Stimulated activated naive CD8-positive, alpha-beta T cell treated with anti-CD3 and anti-CD28 coated beads, Interleukin-15, Interleukin-2, amounts not matched to agents 100 U/mL and 50 U/mL, for 24 hours (primary cell): ENCODE data around the gene SFMBT1.

Source experiments
- ATAC-seq: fragments of 150-1000 bp; cut with Tn5 transposase; one replicate; pipeline ENCODE4 v1.10.0; 2021
- DNase-seq: peaks from one replicate; pipeline ENCODE4 v3.0.0; 2021

SFMBT1 gene

GRCh38 chr3:52886049-52886730, 159.7 kb downstream of the SFMBT1 start:
- no peak for DNase-seq
- no peak for ATAC-seq

- no peak for DNase-seq
- no peak for ATAC-seq
Observed at GRCh38 chr3:52882377-52882776, 163.5 kb downstream of the SFMBT1 start.

GRCh38 chr3:52881871-52882270, 164.0 kb downstream of the SFMBT1 start:
- ATAC-seq, result no peak
- DNase-seq, result no peak

- ATAC-seq (peak; percentile 19), DNase-seq (no peak)
Observed at GRCh38 chr3:52880474-52880873, 165.4 kb downstream of the SFMBT1 start.

- ATAC-seq, result no peak
- DNase-seq, result no peak
Observed at GRCh38 chr3:52880047-52880446, 165.8 kb downstream of the SFMBT1 start.

GRCh38 chr3:52879581-52879980, 166.3 kb downstream of the SFMBT1 start:
- no peak for ATAC-seq

DNA sequence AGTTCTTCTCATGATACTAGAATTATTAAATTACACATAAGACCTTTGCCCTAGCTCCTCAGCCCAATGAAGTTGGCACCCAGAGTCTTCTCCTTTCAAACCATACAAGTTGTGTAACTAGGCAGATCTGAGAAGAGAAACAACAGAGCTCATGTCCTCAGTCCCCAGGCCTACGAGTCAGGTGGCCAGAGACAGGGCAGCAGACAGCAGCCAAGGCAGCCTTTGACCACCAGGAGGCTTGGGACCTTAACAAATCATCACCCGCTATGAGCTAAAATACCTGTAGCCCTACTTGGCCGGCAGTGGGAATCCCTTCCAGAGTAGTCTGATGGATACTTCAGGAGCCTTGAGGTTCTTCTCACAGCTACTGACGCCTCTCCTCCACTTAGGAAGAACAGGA, 166.8 kb downstream of the SFMBT1 start:
- no peak for DNase-seq
- ATAC-seq, result no peak

More at GRCh38 chr3:52879581-52879980, 166.3 kb downstream of the SFMBT1 start:
- no peak for DNase-seq

GRCh38 chr3:52877085-52877484, 168.8 kb downstream of the SFMBT1 start:
- DNase-seq (no peak), ATAC-seq (no peak)

GRCh38 chr3:52874864-52875587, 170.8 kb downstream of the SFMBT1 start:
- ATAC-seq, result peak; percentile 73

DNA sequence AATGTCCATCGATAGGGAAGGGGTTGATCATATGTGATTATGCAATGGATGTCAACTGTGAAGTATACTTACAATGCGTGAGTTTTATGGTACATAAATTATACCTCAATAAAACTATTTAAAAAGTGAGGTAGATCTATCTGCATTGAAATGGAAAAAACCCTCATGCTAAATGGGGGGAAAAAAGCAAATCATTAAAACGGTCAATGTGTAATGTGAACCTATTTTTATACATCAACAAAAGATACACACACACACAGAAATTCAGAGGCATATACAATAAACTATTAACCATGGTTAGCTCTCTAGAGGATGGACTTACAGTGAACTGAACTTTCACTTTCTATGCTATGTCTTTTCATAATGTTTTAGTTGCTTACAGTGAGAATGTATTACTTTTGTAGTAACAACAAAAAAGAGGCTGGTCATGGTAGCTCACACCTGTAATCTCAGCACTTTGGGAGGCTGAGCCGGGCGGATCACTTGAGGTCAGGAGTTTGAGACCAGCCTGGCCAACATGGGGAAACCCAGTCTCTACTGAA, 171.6 kb downstream of the SFMBT1 start:
- no peak for ATAC-seq

More at GRCh38 chr3:52874864-52875587, 170.8 kb downstream of the SFMBT1 start:
- no peak for DNase-seq

DNA sequence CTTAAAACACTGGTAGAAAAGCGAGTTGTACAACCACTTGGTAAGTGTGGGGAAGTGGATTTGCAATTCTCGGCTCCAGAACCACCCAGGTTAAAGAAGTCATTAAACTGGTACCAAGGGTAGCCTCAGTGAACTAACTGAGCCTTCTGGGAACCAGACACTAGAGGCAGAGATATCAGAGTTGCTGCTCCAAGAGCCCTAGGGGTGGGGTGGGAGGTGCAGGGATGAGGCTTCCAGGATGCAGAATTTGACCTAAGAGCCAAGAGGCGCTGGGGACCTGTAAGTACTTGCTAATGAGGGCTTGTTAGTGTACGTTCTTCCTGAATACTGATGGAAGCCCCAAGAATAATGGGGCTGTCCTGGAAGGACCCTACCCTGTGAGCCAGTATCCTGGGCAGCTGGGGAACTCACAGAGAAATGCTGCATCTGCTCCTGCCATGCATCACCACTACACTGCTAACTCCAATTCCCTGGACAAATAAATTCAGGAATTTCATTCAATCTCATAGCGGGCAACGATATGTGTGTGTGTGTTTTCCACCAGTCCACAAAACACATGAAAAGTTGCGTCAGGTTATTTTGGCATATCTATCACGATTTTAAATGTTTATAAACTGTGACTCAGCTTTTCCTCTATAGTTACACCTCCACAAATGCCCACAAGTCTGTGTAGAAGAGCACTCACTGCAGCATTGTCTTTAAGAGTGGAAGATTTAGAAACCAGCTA, 172.3 kb downstream of the SFMBT1 start:
- ATAC-seq (no peak), DNase-seq (no peak)

More for the DNA sequence above, 171.6 kb downstream of the SFMBT1 start:
- DNase-seq, result no peak

- DNase-seq, result no peak
- no peak for ATAC-seq
Observed at GRCh38 chr3:52872245-52872644, 173.6 kb downstream of the SFMBT1 start.

DNA sequence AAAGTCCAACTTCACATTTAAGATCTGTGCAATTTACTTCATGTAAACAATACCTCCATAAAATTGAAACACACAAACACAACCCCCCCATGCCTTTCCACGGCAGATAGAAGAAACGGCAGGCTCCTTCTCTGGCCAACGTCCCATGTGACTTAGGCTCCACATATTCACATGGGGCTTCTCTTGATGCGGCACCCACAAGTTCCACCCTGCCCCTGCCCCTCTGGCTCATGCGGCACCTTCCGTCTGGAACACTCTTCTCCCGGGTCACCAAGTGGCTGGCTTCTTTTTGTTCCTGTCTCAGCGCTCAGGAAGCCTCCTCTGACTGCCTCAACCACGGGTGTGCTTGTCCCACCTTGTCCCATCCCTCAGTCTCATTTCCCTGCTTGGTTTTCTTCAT, 174.1 kb downstream of the SFMBT1 start:
- ATAC-seq, result no peak
- no peak for DNase-seq

DNA sequence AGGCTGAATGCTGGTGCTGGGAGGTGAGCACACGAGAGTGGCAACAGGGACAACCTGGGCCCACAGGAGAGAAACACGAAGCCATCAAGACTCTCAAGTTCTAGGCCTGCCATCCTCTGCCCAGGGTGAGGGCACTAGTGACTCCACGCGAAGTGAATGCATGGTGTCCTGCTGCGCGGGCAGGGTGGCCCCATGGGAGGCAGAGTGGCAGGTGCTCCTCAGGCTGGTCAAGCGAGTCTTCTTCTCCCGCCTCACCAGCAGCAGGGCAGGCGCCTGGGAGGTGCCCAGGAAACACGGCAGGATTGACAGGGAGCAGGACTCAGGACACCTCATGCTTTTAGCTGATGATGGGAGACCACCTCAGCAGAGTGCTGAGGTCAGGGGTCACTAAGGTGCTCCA, 175.4 kb downstream of the SFMBT1 start:
- DNase-seq (no peak), ATAC-seq (no peak)

DNA sequence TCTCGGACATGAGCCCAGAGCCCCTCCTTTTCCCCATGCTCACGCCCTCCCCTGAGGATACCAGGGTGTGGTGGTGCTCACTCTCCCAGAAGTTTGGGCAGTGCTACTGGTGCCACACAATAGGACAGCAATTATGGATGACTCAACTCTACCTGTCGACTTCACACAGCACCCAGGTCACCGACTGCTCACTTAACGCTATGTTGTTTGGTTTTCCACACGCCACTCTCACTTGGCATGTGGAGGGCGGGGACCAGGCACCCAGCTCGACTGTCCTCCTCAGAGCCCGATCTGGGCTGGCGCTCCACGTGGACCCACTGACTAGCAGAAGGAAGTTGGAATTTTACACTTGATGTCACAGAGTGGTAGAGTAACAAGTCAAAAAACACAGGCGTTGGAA, 179.4 kb downstream of the SFMBT1 start:
- DNase-seq (no peak), ATAC-seq (no peak)

DNA sequence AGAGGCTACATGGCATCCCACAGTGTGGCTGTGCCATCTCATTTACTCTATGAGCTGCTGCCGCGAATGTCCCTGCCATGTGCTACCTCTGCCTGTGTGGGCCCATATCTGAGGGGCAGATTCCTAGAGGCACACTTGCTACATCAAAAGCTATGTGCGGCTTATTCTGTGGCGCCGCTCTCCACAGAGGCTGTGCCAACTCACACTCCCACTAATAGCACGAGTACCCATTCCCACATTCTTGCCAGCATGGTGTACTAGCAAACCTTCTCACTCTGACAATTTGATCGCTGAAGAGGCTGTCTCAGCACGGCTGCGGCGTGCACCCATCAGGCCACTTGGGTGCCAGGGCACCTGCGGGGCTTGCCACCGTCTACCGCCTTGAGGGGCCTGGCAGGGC, 179.9 kb downstream of the SFMBT1 start:
- DNase-seq, result no peak
- no peak for ATAC-seq

- no peak for ATAC-seq
- DNase-seq, result no peak
Observed at GRCh38 chr3:52860424-52860768, 185.5 kb downstream of the SFMBT1 start.

DNA sequence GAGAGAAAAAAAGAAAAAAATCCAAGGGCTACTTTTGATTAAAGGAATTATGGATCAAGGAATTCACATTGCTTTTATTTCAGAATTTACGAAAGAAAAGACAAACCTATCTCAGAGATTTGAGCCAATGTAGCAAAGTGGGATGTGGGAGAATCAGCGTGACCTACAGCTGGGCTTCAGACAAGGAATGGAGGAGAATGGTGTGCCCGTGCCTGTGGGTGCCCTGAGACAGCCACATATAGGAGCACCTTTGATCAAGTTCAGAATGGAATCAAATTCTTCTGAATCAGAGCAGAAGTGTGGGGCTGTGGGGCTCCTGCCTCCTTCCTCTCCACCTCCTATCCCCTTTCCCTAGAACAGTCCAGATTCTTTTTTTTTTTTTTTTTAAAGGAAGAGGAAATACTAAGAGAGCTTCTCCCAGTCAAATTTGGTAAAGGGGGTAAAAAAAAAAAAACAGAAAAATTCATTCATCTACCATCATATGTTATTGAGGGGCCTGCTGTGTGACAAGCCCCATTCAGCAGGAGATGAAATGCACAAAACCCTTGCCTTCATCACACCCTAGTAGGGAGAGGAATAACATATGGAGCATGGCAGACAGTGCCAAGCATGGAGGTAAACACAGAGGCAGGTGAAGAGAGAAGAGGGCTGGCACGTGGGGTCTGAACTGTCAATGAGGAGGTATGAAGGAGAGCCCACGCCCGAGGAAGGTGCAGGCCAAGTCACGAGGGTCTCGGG, 186.0 kb downstream of the SFMBT1 start:
- no peak for ATAC-seq
- no peak for DNase-seq

DNA sequence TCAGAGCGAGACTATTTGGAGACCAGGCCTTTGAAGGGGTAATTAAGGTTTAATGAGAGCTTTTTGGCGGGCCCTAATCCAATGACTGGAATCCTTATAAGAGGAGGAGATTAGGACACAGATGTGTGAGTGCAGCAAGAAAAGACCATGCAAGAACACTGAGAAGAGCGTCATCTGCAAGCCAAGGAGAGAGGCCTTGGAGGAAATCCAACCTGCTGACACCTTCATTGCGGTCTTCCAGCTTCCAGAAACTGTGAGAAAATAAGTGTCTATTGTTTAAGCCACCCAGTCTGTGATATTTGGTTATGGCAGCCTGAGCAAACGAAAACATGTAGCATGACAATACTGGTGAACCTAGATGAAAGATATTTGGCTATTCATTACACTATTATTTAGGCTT, 188.0 kb downstream of the SFMBT1 start:
- no peak for DNase-seq
- ATAC-seq, result no peak

DNA sequence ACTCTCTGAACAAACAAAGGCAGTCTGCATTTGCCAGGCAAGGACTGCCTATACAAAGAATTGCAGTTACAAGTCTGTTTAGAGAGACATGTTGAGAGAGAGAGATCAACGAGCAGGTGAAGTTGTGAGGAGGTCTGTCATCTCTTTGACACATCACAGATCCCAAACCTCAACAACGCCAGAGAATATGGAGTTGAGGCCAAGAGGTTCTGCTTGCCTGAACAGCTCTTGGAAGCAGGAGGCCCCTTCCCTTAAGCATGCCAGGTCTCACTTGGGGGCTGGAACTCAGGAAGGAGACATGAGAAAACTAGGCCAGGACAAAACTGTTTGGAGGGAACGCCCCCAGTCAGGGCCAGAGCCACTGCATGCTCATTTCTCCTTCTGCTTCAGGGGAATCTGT, 188.7 kb downstream of the SFMBT1 start:
- ATAC-seq, result no peak
- no peak for DNase-seq

GRCh38 chr3:52856666-52857065, 189.2 kb downstream of the SFMBT1 start:
- no peak for DNase-seq
- ATAC-seq, result no peak

DNA sequence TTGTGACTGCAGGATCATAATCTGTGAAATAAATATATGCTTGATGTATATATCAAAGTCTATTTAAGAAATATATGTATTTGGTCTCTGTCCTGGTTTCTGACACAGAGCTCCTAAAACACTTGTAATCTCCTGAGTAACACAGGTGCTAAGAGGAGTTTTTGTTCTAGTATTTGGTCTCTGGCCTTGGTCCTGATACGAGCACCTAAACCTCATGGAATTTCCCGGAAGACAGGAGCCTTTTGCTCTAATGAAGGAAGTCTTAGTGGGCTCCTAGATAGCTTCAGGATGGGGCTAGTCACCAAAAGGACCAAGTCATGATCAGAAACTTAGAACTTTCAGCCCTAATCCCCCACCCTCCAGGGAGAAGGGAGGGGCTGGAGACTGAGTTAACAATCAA, 191.9 kb downstream of the SFMBT1 start:
- no peak for ATAC-seq
- DNase-seq, result no peak
